ENCODE results near the gene MRC2. TPM values are rescaled to one million over a fixed set of nuclear protein-coding genes. Genes with fewer than 3 reads are reported as not detected.
"Not testable (repeated sequence)": the region's sequence is repeated elsewhere in the genome, so short reads cannot be mapped to it uniquely, and the experiment has no call there.

The MRC2 gene
- total RNA-seq, 1 donor: 1.7 TPM

GRCh38 chr17:62689441-62690167 lies 62.1 kb downstream of the MRC2 start:
- no peaks in the 10 kb centered on the region for H3K9me3 ChIP-seq (ENCODE audit: low read depth, low read length)
- no peaks in the 10 kb centered on the region for H3K4me1 ChIP-seq (ENCODE audit: insufficient read depth, low read length)
- H3K27me3 ChIP-seq (ENCODE audit: insufficient read depth, low read length): no peaks in the 10 kb centered on the region
- no peak overlapping the region for H3K4me3 ChIP-seq (ENCODE audit: low read length)

- Histone ChIP-seq H3K4me1 (ENCODE audit: insufficient read depth, low read length) (no peaks in the 10 kb centered on the region), H3K9me3 (ENCODE audit: low read depth, low read length) (no peaks in the 10 kb centered on the region), H3K4me3 (ENCODE audit: low read length) (no peak overlapping the region), H3K27me3 (ENCODE audit: insufficient read depth, low read length) (no peaks in the 10 kb centered on the region)
These were observed 62.9 kb downstream of the MRC2 start for GRCh38 chr17:62690168-62690897.

GRCh38 chr17:62691589-62691915 lies 64.1 kb downstream of the MRC2 start:
- not testable (repeated sequence) for H3K9me3 ChIP-seq (ENCODE audit: low read depth, low read length); H3K4me3 ChIP-seq (ENCODE audit: low read length); H3K4me1 ChIP-seq (ENCODE audit: insufficient read depth, low read length); H3K27me3 ChIP-seq (ENCODE audit: insufficient read depth, low read length)

GRCh38 chr17:62692159-62692651 lies 64.7 kb downstream of the MRC2 start:
- Histone ChIP-seq H3K27me3 (ENCODE audit: insufficient read depth, low read length) (no peaks in the 10 kb centered on the region), H3K9me3 (ENCODE audit: low read depth, low read length) (no peaks in the 10 kb centered on the region), H3K4me3 (ENCODE audit: low read length) (no peak overlapping the region), H3K4me1 (ENCODE audit: insufficient read depth, low read length) (no peaks in the 10 kb centered on the region)

- no peak overlapping the region for H3K4me3 ChIP-seq (ENCODE audit: low read length)
- H3K4me1 ChIP-seq (ENCODE audit: insufficient read depth, low read length): no peaks in the 10 kb centered on the region
- no peaks in the 10 kb centered on the region for H3K9me3 ChIP-seq (ENCODE audit: low read depth, low read length)
- no peaks in the 10 kb centered on the region for H3K27me3 ChIP-seq (ENCODE audit: insufficient read depth, low read length)
These were observed 65.4 kb downstream of the MRC2 start for GRCh38 chr17:62692721-62693431.

GRCh38 chr17:62693616-62694409 lies 66.3 kb downstream of the MRC2 start:
- Histone ChIP-seq H3K27me3 (ENCODE audit: insufficient read depth, low read length) (no peaks in the 10 kb centered on the region), H3K9me3 (ENCODE audit: low read depth, low read length) (no peaks in the 10 kb centered on the region), H3K4me3 (ENCODE audit: low read length) (no peak overlapping the region), H3K4me1 (ENCODE audit: insufficient read depth, low read length) (no peaks in the 10 kb centered on the region)

GRCh38 chr17:62695093-62695738 lies 67.7 kb downstream of the MRC2 start:
- not testable (repeated sequence) for H3K27me3 ChIP-seq (ENCODE audit: insufficient read depth, low read length); H3K4me1 ChIP-seq (ENCODE audit: insufficient read depth, low read length)

GRCh38 chr17:62696256-62696655 lies 68.8 kb downstream of the MRC2 start:
- no peaks in the 10 kb centered on the region for H3K27me3 ChIP-seq (ENCODE audit: insufficient read depth, low read length)
- H3K9me3 ChIP-seq (ENCODE audit: low read depth, low read length): no peaks in the 10 kb centered on the region
- H3K4me3 ChIP-seq (ENCODE audit: low read length): no peak overlapping the region
- no peaks in the 10 kb centered on the region for H3K4me1 ChIP-seq (ENCODE audit: insufficient read depth, low read length)

More at GRCh38 chr17:62695093-62695738, 67.7 kb downstream of the MRC2 start:
- H3K9me3 ChIP-seq (ENCODE audit: low read depth, low read length); H3K4me3 ChIP-seq (ENCODE audit: low read length): not testable (repeated sequence)

GRCh38 chr17:62696726-62697490 lies 69.4 kb downstream of the MRC2 start:
- Histone ChIP-seq H3K4me3 (ENCODE audit: low read length) (no peak overlapping the region), H3K27me3 (ENCODE audit: insufficient read depth, low read length) (no peaks in the 10 kb centered on the region), H3K4me1 (ENCODE audit: insufficient read depth, low read length) (no peaks in the 10 kb centered on the region), H3K9me3 (ENCODE audit: low read depth, low read length) (no peaks in the 10 kb centered on the region)

GRCh38 chr17:62698459-62698858 lies 71.0 kb downstream of the MRC2 start:
- not testable (repeated sequence) for H3K4me1 ChIP-seq (ENCODE audit: insufficient read depth, low read length); H3K4me3 ChIP-seq (ENCODE audit: low read length); H3K9me3 ChIP-seq (ENCODE audit: low read depth, low read length); H3K27me3 ChIP-seq (ENCODE audit: insufficient read depth, low read length)

- peaks cover 9% of the 10 kb centered on the region for H3K27me3 ChIP-seq (ENCODE audit: insufficient read depth, low read length)
- H3K4me3 ChIP-seq (ENCODE audit: low read length): no peak overlapping the region
- peaks cover 15% of the 10 kb centered on the region for H3K4me1 ChIP-seq (ENCODE audit: insufficient read depth, low read length)
- no peaks in the 10 kb centered on the region for H3K9me3 ChIP-seq (ENCODE audit: low read depth, low read length)
These were observed 73.7 kb downstream of the MRC2 start for GRCh38 chr17:62700964-62701705.

- Histone ChIP-seq H3K27me3 (ENCODE audit: insufficient read depth, low read length) (peaks cover 9% of the 10 kb centered on the region), H3K4me1 (ENCODE audit: insufficient read depth, low read length) (peaks cover 15% of the 10 kb centered on the region), H3K4me3 (ENCODE audit: low read length) (no peak overlapping the region), H3K9me3 (ENCODE audit: low read depth, low read length) (no peaks in the 10 kb centered on the region)
These were observed 74.2 kb downstream of the MRC2 start for GRCh38 chr17:62701706-62702085.

- peaks cover 15% of the 10 kb centered on the region for H3K4me1 ChIP-seq (ENCODE audit: insufficient read depth, low read length)
- no peaks in the 10 kb centered on the region for H3K9me3 ChIP-seq (ENCODE audit: low read depth, low read length)
- H3K4me3 ChIP-seq (ENCODE audit: low read length): no peak overlapping the region
- peaks cover 9% of the 10 kb centered on the region for H3K27me3 ChIP-seq (ENCODE audit: insufficient read depth, low read length)
These were observed 75.3 kb downstream of the MRC2 start for GRCh38 chr17:62702746-62703260.

Data from mononuclear cell (primary cell).